Lower leg skin (tissue), 3 donors: ENCODE data around the gene MASP2.

Source experiments
- POLR2A ChIP-seq, 2 donors: fragments of 450-650 bp; IDR thresholded peaks; one replicate each; pipeline ENCODE4 v1.6.1; 2016 to 2017; ENCODE audit warnings: antibody characterized with exemption in 2 of 2, mild to moderate bottlenecking in 1 of 2, moderate library complexity in 1 of 2
- TF ChIP-seq, protein P1 (sequence below), 3 donors: fragments of 450-650 bp; IDR thresholded peaks; one replicate each; pipeline ENCODE4 v1.5.1; 2016; ENCODE audit warnings: antibody characterized with exemption in 3 of 3, mild to moderate bottlenecking in 3 of 3, moderate library complexity in 2 of 3

DNA sequence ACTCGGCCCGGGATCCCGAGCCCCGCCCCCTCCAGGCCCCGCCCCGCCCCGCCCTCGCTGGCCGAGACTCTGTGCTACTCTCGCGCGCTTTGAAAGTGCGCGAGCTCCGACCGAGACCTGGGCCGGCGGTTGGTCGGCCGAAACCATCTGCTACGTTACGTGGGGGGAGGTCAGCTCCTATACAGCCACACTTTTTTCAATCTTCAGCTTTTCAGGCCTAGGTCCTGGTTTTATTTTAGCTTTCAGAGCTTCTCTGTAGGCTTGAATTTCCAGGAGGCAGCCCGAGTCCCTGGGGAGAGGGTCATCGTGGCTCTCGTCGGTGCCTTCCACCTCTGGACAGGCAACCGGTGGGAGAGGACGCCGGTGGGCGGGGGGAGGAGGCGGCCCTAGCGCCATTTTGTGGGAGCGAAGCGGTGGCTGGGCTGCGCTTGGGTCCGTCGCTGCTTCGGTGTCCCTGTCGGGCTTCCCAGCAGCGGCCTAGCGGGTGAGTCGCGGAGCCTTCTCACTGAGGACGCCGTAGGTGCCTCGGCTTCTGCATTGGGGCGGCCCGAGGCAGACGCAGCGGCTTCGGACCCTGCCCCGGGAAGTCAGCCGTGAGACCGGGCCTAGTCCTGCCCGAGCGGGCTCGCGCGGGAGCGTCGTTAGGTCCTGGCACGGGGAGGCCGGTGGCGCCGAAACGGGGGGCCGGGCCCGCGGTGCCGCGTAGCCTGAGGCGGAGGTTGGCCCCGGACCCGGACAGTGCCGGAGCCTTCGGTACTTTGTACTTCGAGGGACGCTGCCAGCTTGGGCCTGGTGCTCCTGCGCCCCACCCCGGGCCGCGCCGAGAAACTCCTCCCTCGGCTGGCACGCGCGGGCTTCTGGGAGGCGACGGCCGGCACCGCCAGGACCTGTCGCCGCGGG, 34.5 kb downstream of the MASP2 start, which contains the start of gene TARDBP:
- TF ChIP-seq, protein P1, sequence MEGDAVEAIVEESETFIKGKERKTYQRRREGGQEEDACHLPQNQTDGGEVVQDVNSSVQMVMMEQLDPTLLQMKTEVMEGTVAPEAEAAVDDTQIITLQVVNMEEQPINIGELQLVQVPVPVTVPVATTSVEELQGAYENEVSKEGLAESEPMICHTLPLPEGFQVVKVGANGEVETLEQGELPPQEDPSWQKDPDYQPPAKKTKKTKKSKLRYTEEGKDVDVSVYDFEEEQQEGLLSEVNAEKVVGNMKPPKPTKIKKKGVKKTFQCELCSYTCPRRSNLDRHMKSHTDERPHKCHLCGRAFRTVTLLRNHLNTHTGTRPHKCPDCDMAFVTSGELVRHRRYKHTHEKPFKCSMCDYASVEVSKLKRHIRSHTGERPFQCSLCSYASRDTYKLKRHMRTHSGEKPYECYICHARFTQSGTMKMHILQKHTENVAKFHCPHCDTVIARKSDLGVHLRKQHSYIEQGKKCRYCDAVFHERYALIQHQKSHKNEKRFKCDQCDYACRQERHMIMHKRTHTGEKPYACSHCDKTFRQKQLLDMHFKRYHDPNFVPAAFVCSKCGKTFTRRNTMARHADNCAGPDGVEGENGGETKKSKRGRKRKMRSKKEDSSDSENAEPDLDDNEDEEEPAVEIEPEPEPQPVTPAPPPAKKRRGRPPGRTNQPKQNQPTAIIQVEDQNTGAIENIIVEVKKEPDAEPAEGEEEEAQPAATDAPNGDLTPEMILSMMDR (IDR thresholded peaks at IDR 0.05), result no peak
- peak in 1 of 2 donors; percentile 77 for TF ChIP-seq POLR2A (IDR thresholded peaks at IDR 0.05)
